ENCODE results near the gene OLIG2. TPM values are rescaled to one million over a fixed set of nuclear protein-coding genes. Genes with fewer than 3 reads are reported as not detected.

OLIG2 gene
- total RNA-seq, 2 experiments from 2014 or later, result not detected

- Histone ChIP-seq H3K4me3 (ENCODE audit: low read depth, low read length, poor library complexity, severe bottlenecking) (no peak overlapping the region), H2AFZ (ENCODE audit: low read length) (no peak overlapping the region), H3K4me1 (ENCODE audit: insufficient read depth, low read length, poor library complexity, severe bottlenecking) (no peaks in the 10 kb centered on the region), H3K9me2 (ENCODE audit: insufficient read depth, low read length) (no peaks in the 10 kb centered on the region), H4K20me1 (ENCODE audit: insufficient read depth, low read length) (no peaks in the 10 kb centered on the region), H3K36me3 (ENCODE audit: insufficient read depth, low read length) (no peaks in the 10 kb centered on the region), H3K79me2 (ENCODE audit: insufficient read depth, low read depth, low read length) (no peaks in the 10 kb centered on the region), H3K9me3 (ENCODE audit: low read length) (no peaks in the 10 kb centered on the region), H3K27ac (ENCODE audit: low read depth, low read length, poor library complexity, severe bottlenecking) (no peak overlapping the region), H3K4me2 (ENCODE audit: low read length) (no peak overlapping the region)
- CTCF ChIA-PET (ENCODE audit: unreplicated experiment), result interaction anchor here (0.6 kb wide), 1 partner anchor 12 kb away, joined by 3 read pairs; no protein-coding TSS in a partner anchor
- POLR2A ChIA-PET, result interaction anchor here (0.6 kb wide), 1 partner anchor 498 kb away, joined by 3 read pairs; no protein-coding TSS in a partner anchor
- intact Hi-C loops (cut with micrococcal nuclease; ENCODE audit: unreplicated experiment), result no loop called here
- DNase-seq (ENCODE audit: low spot score), result no peak
- TF ChIP-seq CTCF (conservative IDR thresholded peaks at IDR 0.05; ENCODE audit: low read length), result no peak
- no peak for TF ChIP-seq EZH2phosphoT487 (IDR thresholded peaks at IDR 0.05; ENCODE audit: borderline replicate concordance, low read depth, low read length)
- no TSS peak for BruUV-seq (replicated peaks)
Observed at GRCh38 chr21:33073636-33074035, 47.9 kb downstream of the OLIG2 start.

DNA sequence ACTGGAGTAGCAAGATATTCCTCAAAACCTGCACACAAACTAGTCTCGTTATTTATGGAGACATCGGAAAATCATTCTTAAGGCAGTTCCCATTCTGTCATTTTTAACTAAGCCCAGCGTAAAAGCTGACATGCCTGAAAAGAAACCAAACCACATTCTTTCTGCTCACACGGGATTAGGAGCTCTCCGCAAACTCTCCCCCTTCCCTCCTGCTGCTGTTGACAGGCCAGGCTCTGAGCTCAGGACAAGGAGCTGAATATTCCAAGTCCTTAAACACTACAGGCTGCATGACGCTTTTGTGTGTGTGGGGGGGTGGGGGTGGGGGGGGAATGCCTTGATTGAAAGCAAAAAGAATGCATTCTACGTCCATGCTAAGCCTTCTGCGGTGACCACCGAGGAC is 49.4 kb downstream of the OLIG2 start:
- TF ChIP-seq EZH2phosphoT487 (IDR thresholded peaks at IDR 0.05; ENCODE audit: borderline replicate concordance, low read depth, low read length) (no peak), CTCF (conservative IDR thresholded peaks at IDR 0.05; ENCODE audit: low read length) (no peak)
- no peak for DNase-seq (ENCODE audit: low spot score)
- H3K27ac ChIP-seq (ENCODE audit: low read depth, low read length, poor library complexity, severe bottlenecking), result no peak overlapping the region

DNA sequence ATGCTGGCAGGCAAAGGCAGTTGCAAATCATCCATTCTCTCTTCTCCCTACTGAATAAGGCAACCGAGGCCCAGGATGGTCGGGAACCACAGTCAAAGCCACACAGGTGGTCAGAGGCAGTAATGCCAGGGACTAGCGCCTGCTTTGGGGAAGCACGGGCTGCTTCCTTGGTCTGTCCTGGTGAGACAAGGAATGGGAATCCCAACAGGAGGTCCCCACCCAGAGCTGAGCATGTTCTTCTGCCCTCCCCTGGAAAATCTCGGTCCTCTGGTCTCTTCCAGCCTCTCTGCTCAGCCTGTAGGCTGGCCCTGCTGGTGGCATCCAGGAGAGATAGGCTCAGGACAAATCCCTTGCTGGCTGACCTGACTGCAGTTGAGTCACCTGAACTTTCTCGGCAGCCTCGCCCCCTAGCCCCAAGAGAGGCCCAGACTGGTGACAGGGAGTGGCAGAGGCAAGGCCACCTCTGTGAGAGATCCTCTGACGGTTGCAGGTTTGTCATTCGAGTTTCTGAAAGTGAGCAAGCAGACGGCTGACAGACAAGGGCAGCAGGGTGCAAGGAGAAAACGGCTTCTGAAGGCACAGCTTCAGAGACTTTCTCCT is 50.0 kb downstream of the OLIG2 start:
- intact Hi-C loops (cut with micrococcal nuclease; ENCODE audit: unreplicated experiment), result no loop called here
- ChIA-PET POLR2A (no interaction called here), CTCF (ENCODE audit: unreplicated experiment) (no interaction called here)
- Histone ChIP-seq H4K20me1 (ENCODE audit: insufficient read depth, low read length) (no peaks in the 10 kb centered on the region), H2AFZ (ENCODE audit: low read length) (no peak overlapping the region), H3K36me3 (ENCODE audit: insufficient read depth, low read length) (no peaks in the 10 kb centered on the region), H3K9me3 (ENCODE audit: low read length) (no peaks in the 10 kb centered on the region), H3K4me1 (ENCODE audit: insufficient read depth, low read length, poor library complexity, severe bottlenecking) (no peaks in the 10 kb centered on the region), H3K27ac (ENCODE audit: low read depth, low read length, poor library complexity, severe bottlenecking) (no peak overlapping the region), H3K9me2 (ENCODE audit: insufficient read depth, low read length) (no peaks in the 10 kb centered on the region), H3K4me3 (ENCODE audit: low read depth, low read length, poor library complexity, severe bottlenecking) (no peak overlapping the region), H3K79me2 (ENCODE audit: insufficient read depth, low read depth, low read length) (no peaks in the 10 kb centered on the region), H3K4me2 (ENCODE audit: low read length) (no peak overlapping the region)
- TF ChIP-seq CTCF (conservative IDR thresholded peaks at IDR 0.05; ENCODE audit: low read length), result no peak
- TF ChIP-seq EZH2phosphoT487 (IDR thresholded peaks at IDR 0.05; ENCODE audit: borderline replicate concordance, low read depth, low read length), result no peak
- no TSS peak for BruUV-seq (replicated peaks)
- no peak for DNase-seq (ENCODE audit: low spot score)

More for the DNA sequence above, 49.4 kb downstream of the OLIG2 start:
- CTCF ChIA-PET (ENCODE audit: unreplicated experiment), result interaction anchor here (0.6 kb wide), 1 partner anchor 117 kb away, joined by 10 read pairs; no protein-coding TSS in a partner anchor
- Histone ChIP-seq H3K4me3 (ENCODE audit: low read depth, low read length, poor library complexity, severe bottlenecking) (no peak overlapping the region), H3K9me3 (ENCODE audit: low read length) (no peaks in the 10 kb centered on the region), H3K4me1 (ENCODE audit: insufficient read depth, low read length, poor library complexity, severe bottlenecking) (no peaks in the 10 kb centered on the region), H4K20me1 (ENCODE audit: insufficient read depth, low read length) (no peaks in the 10 kb centered on the region), H2AFZ (ENCODE audit: low read length) (no peak overlapping the region), H3K36me3 (ENCODE audit: insufficient read depth, low read length) (no peaks in the 10 kb centered on the region), H3K4me2 (ENCODE audit: low read length) (no peak overlapping the region), H3K79me2 (ENCODE audit: insufficient read depth, low read depth, low read length) (no peaks in the 10 kb centered on the region), H3K9me2 (ENCODE audit: insufficient read depth, low read length) (no peaks in the 10 kb centered on the region)
- intact Hi-C loops (cut with micrococcal nuclease; ENCODE audit: unreplicated experiment), result no loop called here
- no TSS peak for BruUV-seq (replicated peaks)
- POLR2A ChIA-PET, result interaction anchor here (0.6 kb wide), 2 partner anchors 748 to 1105 kb away, joined by 4 to 5 read pairs; no protein-coding TSS in a partner anchor

Data from OCI-LY7 (cell line).